Measurements from ENCODE around the gene CSNK1D.

DNA sequence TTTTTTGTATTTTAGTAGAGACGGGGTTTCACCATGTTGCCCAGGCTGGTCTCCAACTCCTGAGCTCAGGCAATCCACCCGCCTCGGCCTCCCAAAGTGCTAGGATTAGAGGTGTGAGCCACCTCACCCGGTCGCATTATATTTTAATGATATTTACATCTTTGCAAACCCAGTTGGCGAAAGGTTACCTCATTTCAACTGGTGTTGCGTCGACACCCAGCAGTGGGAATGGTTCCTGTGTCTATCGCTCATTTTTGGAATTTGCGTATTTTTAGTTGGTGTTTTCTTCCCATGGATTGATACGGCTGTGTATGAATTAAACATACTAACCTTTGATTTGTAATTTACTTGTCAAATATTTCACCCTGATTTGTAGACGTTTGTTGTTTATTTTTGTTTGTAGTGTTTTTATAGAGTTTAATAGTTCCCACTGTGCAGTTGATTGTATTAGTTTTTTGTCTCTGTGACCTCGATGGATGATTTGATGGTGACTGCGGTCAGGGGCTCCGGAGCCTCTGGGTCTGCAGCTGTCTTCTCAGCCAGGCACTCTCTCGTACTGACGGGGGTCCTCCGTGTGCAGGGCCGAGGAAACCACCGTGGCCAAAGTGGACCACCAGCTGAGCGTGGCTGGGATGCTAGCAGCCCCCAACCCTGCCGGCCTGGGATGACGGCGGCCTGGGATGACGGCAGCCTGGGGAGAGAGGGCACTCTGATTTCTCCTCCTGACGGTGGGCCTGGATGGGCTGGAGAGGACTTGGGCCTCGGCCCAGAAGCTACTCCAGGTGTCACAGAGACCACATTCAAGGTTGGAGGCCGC lies 39.9 kb upstream of the CSNK1D start:
- TF ChIP-seq, protein P1, sequence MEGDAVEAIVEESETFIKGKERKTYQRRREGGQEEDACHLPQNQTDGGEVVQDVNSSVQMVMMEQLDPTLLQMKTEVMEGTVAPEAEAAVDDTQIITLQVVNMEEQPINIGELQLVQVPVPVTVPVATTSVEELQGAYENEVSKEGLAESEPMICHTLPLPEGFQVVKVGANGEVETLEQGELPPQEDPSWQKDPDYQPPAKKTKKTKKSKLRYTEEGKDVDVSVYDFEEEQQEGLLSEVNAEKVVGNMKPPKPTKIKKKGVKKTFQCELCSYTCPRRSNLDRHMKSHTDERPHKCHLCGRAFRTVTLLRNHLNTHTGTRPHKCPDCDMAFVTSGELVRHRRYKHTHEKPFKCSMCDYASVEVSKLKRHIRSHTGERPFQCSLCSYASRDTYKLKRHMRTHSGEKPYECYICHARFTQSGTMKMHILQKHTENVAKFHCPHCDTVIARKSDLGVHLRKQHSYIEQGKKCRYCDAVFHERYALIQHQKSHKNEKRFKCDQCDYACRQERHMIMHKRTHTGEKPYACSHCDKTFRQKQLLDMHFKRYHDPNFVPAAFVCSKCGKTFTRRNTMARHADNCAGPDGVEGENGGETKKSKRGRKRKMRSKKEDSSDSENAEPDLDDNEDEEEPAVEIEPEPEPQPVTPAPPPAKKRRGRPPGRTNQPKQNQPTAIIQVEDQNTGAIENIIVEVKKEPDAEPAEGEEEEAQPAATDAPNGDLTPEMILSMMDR (IDR thresholded peaks at IDR 0.05): no peak
- TF ChIP-seq EZH2phosphoT487 (IDR thresholded peaks at IDR 0.05) (no peak), EZH2 (IDR thresholded peaks at IDR 0.05) (no peak)
